Central memory CD8-positive, alpha-beta T cell (primary cell): ENCODE results near the gene SIRPG.
A peak's percentile ranks its signal among the peaks of the same experiment; 100 is the strongest.
"Not testable (repeated sequence)": the region's sequence is repeated elsewhere in the genome, so short reads cannot be mapped to it uniquely, and the experiment has no call there.

ENCODE experiments used
- ATAC-seq: fragments of 150-1000 bp; cut with Tn5 transposase; replicated peaks from 2 replicates; pipeline ENCODE4 v1.10.0; 2022; ENCODE audit warnings: mild to moderate bottlenecking, moderate FRiP score, moderate number of reproducible peaks; ENCODE audit not compliant: poor library complexity, severe bottlenecking; ENCODE audit errors: extremely low read depth
- DNase-seq, 2 donors: peaks; one replicate each; pipeline ENCODE4 v3.0.0; 2021; ENCODE audit warnings: low spot score in 2 of 2
- H3K27ac Mint-ChIP-seq: one replicate; pipeline ENCODE4 v1.8.0; 2022; ENCODE audit warnings: low read depth, mild to moderate bottlenecking, moderate library complexity, mixed read lengths
- H3K27me3 Mint-ChIP-seq: one replicate; pipeline ENCODE4 v1.8.0; 2022; ENCODE audit warnings: mixed read lengths
- H3K36me3 Mint-ChIP-seq: one replicate; pipeline ENCODE4 v1.8.0; 2022; ENCODE audit warnings: mild to moderate bottlenecking, moderate library complexity, mixed read lengths; ENCODE audit not compliant: insufficient read depth
- H3K4me1 Mint-ChIP-seq: one replicate; pipeline ENCODE4 v1.8.0; 2022; ENCODE audit warnings: mixed read lengths
- H3K4me3 Mint-ChIP-seq: one replicate; pipeline ENCODE4 v1.8.0; 2022; ENCODE audit warnings: mild to moderate bottlenecking, moderate library complexity, mixed read lengths
- H3K9me3 Mint-ChIP-seq: one replicate; pipeline ENCODE4 v1.8.0; 2022; ENCODE audit warnings: mixed read lengths

The SIRPG gene

DNA sequence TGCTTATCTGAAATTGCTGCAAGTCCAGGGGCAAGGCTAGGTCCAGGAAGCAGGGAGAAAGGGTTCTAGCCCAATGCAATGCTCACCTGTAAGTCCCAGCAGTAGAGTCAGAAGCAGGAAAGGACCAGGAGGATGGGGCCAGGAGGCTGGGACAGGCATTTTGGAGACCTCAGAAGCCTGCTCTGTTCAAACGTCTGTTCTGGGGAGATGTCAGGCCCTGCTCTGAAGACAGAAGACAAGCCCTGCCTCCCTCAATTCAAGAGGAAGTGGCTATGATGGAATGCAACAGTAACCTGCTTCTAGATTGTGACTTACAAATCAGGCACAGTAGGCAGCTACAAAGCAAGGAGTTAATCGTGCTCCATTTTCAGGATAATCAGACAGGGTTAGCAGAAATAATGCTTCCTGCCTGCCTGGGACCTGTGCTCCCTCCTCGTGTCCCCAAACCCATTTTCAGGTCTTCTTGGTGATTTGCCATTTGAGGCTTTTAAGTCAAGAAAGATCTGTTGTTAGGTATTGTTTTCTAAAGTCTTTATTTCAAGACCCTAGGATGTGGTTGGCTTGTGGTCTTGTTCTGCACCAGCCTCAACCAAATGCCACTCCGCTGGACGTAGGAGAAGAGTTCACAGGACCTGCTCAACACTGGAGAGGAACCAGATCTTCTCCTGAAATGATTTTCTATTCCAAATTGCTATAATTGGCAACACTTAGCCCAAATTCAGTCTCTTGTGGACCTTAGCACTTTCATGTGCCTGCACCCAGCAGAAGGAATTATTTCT, at the start of gene SIRPG:
SIRPG (minus strand) TSS at position 224 of the 779 bp plus-strand sequence; CDS start at position 159, 65 bp downstream.
- H3K27ac Mint-ChIP-seq: peak within 1 kb of the TSS; percentile 91
- peaks cover 6% of the 10 kb centered on the region for H3K36me3 Mint-ChIP-seq
- H3K4me3 Mint-ChIP-seq: peak within 1 kb of the TSS; percentile 88
- peaks cover 96% of the 10 kb centered on the region for H3K4me1 Mint-ChIP-seq
- H3K27me3 Mint-ChIP-seq: no peaks in the 10 kb centered on the region
- ATAC-seq (peak; percentile 55), DNase-seq (no peak)
- H3K9me3 Mint-ChIP-seq: no peaks in the 10 kb centered on the region

DNA sequence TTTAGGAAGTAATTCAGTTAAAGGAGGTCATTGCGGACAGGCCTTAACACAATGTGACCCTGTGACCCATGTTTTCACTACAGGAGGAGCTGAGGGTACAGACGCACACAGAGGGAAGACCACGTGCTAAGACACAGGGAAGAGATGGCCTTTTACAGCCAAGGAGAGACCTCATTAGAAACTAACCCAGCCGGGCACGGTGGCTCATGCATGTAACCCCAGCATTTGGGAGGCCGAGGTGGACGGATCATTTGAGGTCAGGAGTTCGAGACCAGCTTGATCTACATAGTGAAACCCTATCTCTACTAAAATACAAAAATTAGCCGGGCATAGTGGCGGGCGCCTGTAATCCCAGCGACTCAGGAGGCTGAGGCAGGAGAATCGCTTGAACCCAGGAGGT, 49.3 kb upstream of the SIRPG start:
- not testable (repeated sequence) for H3K36me3 Mint-ChIP-seq, ATAC-seq, H3K9me3 Mint-ChIP-seq, H3K27ac Mint-ChIP-seq, DNase-seq, H3K4me1 Mint-ChIP-seq, H3K4me3 Mint-ChIP-seq, H3K27me3 Mint-ChIP-seq

DNA sequence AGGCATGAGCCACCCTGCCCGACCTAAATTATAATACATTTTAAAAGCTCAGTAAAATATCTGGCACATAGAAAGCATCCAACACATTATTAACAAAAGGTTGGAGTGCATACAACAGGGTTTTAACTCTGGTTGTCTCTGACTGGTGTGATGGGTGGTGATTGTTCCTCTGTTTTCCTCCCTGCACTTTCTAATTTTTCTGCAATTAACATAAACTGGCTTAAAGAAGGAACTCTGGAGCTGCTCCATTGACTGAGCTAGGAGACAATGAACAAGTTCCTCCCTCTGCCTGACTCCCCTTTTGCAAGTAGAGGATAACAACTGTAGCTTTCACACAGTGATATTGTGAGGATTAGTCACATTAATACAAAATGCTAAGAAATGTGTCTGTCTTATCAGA, 48.5 kb upstream of the SIRPG start:
- H3K4me3 Mint-ChIP-seq: no peak overlapping the region
- H3K4me1 Mint-ChIP-seq: peaks cover 9% of the 10 kb centered on the region
- no peak for ATAC-seq
- peaks cover 2% of the 10 kb centered on the region for H3K36me3 Mint-ChIP-seq
- H3K27ac Mint-ChIP-seq: no peak overlapping the region
- no peak for DNase-seq
- H3K27me3 Mint-ChIP-seq: no peaks in the 10 kb centered on the region
- H3K9me3 Mint-ChIP-seq: peaks cover 10% of the 10 kb centered on the region

DNA sequence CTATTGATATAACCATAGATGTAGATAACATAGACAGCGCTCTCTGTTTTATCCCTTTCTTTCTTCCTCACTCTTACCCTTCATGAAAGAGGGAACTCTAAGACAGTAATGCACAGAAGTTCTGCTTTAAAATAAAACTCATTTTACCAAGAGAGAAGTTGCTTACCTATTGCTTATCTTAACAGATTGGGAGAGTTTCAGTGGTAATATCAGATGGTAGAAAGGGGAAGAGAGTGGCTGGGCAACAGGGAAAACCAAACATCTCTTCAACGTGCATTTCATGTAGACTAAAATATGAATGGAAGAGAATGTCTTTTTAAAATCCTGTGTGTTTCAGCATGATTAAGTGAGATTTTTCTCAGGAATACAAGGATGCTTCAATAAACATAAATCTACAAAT, 45.3 kb upstream of the SIRPG start:
- H3K9me3 Mint-ChIP-seq: peaks cover 10% of the 10 kb centered on the region
- no peaks in the 10 kb centered on the region for H3K36me3 Mint-ChIP-seq
- no peak for ATAC-seq

DNA sequence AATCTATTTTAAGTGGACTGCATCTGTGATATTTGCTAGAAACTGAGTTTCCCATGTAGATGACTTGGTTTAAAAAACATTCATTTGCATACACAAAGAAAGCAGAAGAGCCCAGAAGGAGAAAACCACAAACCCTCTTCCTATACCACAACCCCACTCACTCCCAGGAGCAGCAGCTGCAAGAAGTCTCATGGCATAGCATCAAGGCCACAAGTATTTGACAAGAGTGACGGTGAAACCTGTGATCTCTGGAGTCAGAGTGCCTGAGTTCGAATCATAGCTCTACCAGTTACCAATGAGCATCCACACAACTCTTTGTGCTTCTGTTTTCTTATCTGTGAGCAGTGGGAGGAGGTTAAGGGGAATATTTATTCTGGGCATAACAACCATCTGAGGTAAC, 44.7 kb upstream of the SIRPG start:
- H3K27me3 Mint-ChIP-seq: no peaks in the 10 kb centered on the region
- DNase-seq (no peak), ATAC-seq (no peak)
- no peak overlapping the region for H3K4me3 Mint-ChIP-seq
- H3K9me3 Mint-ChIP-seq: peaks cover 10% of the 10 kb centered on the region
- H3K27ac Mint-ChIP-seq: no peak overlapping the region
- H3K36me3 Mint-ChIP-seq: no peaks in the 10 kb centered on the region
- peaks cover 4% of the 10 kb centered on the region for H3K4me1 Mint-ChIP-seq

More for the DNA sequence above, 45.3 kb upstream of the SIRPG start:
- no peaks in the 10 kb centered on the region for H3K27me3 Mint-ChIP-seq
- peaks cover 5% of the 10 kb centered on the region for H3K4me1 Mint-ChIP-seq
- no peak for DNase-seq
- H3K4me3 Mint-ChIP-seq: no peak overlapping the region
- no peak overlapping the region for H3K27ac Mint-ChIP-seq

DNA sequence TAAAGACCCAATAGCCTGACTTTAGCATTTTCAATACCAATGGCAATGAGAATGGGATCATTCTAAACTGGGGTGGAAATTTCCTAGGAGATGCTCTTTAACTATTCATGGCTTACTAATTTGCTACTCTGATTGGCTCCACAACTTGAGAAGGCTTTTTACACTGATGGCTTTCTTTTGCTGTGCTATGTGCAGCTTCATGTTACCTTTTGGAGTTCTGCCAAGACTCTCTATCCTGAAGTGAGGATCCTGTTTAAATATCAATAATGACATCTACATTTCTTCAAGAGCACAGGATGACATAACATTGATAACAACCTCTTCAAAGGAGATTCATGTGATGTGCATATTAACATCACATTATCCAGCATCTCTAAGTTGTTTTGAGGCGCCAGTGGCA, 43.4 kb upstream of the SIRPG start:
- H3K9me3 Mint-ChIP-seq: peaks cover 10% of the 10 kb centered on the region

DNA sequence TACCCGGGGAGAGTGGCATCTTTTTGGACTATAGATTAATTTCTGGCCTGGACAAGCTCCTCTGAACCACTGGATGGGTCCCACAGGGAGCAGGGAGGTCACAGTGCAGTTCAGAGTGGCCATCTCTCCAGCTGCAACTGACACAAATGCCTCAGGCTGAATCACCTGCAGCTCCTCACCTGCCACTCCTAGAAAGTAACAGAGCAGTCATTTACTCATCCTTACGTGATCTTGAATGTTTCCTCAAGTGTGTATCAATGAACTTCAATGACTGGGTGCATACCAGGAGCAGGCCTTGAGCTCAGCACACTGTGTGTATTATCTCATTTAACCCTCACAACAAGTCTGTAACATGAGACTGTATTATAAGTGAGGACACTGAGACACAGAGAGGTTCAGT, 40.0 kb upstream of the SIRPG start:
- no peaks in the 10 kb centered on the region for H3K36me3 Mint-ChIP-seq
- H3K27me3 Mint-ChIP-seq: no peaks in the 10 kb centered on the region
- DNase-seq: no peak
- no peak overlapping the region for H3K4me3 Mint-ChIP-seq
- peaks cover under 1% of the 10 kb centered on the region for H3K9me3 Mint-ChIP-seq
- peak overlapping the region; percentile 80 for H3K27ac Mint-ChIP-seq
- no peak for ATAC-seq
- H3K4me1 Mint-ChIP-seq: peaks cover 29% of the 10 kb centered on the region

More for the DNA sequence above, 43.4 kb upstream of the SIRPG start:
- Mint-ChIP-seq H3K36me3 (no peaks in the 10 kb centered on the region), H3K4me1 (peaks cover 17% of the 10 kb centered on the region), H3K27me3 (no peaks in the 10 kb centered on the region), H3K4me3 (no peak overlapping the region), H3K27ac (no peak overlapping the region)
- DNase-seq (no peak), ATAC-seq (no peak)

DNA sequence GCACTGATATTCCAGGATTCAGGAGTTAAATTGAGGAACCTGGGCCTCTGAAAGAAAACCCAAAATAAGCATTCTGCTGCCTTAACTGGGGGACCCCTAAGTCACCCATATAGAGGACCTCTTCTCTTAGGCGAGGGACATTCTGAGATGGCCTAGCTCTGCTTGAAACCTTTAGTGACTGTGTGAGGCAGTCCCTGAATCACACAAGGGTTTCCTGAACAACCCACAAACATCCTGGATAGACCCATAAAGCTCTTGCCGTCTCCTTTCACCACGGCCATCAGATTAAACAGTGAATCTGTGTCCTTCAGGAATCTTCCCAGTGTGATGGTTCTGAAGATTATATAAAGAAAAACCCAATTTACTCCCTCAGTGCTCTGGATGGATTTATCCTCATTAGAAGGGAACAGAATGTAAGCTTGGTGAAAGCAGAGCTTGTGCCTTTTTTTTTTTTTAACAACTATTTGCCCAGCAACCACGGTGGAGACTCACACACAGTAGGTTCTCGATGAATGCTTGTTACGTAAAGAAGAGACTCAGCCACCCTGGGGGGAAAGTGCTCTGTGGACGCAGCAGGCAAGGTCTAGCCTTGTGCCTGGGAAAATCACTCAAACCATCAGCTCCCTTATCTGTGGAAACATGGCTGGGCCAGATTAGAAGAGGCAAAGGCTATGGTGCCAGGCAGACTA, 39.1 kb upstream of the SIRPG start:
- peak overlapping the region; percentile 80 for H3K27ac Mint-ChIP-seq
- peak; percentile 95 for ATAC-seq
- H3K4me1 Mint-ChIP-seq: peaks cover 29% of the 10 kb centered on the region
- H3K36me3 Mint-ChIP-seq: no peaks in the 10 kb centered on the region
- no peaks in the 10 kb centered on the region for H3K9me3 Mint-ChIP-seq
- no peak for DNase-seq
- H3K27me3 Mint-ChIP-seq: no peaks in the 10 kb centered on the region
- peak overlapping the region; percentile 39 for H3K4me3 Mint-ChIP-seq

DNA sequence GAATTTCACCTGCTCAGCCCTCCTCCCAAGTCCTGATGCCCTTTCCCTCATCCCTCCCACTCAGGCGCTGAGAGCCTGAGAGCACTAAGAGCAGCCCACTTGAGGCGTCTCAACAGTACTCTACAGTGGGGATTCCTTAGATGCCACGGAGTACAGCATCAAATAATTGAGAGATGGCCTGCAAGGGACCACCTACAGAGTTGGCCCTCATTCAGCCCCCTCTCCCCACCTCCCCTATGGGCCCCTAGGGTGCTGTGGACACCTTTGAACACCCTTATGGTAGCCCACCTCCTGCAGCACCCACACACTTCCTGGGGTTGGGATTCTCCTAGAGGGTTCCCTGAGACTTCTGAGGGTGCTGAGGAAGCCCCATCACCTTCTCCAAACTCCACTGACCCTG, 37.1 kb upstream of the SIRPG start:
- Mint-ChIP-seq H3K9me3 (peaks cover 5% of the 10 kb centered on the region), H3K4me1 (peaks cover 29% of the 10 kb centered on the region), H3K36me3 (peaks cover 2% of the 10 kb centered on the region), H3K27ac (no peak overlapping the region), H3K4me3 (no peak overlapping the region), H3K27me3 (no peaks in the 10 kb centered on the region)
- ATAC-seq: no peak
- DNase-seq: no peak

DNA sequence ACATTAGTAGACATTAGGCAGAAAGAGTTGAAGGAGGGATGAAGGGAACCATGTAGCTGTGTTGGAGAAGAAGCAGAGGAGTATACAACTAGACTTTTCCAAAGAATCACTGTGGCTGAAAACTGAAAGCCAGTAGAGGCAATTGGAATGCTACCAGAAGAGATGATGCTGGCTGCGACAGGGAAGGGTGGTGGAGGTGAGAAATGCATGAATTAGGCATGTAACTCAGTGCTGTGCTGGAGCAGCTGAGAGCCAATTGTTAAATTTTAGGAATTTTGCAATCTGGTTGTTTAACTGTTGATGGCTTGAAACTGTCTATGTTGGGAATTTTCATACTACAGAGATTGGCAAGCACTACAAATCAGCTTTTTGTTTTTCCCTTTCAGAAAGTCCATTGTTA, 35.8 kb upstream of the SIRPG start:
- peaks cover 36% of the 10 kb centered on the region for H3K4me1 Mint-ChIP-seq
- no peaks in the 10 kb centered on the region for H3K27me3 Mint-ChIP-seq
- no peak overlapping the region for H3K4me3 Mint-ChIP-seq
- ATAC-seq: no peak
- peak overlapping the region; percentile 24 for H3K27ac Mint-ChIP-seq
- peaks cover 2% of the 10 kb centered on the region for H3K36me3 Mint-ChIP-seq
- no peak for DNase-seq
- H3K9me3 Mint-ChIP-seq: peaks cover 5% of the 10 kb centered on the region

DNA sequence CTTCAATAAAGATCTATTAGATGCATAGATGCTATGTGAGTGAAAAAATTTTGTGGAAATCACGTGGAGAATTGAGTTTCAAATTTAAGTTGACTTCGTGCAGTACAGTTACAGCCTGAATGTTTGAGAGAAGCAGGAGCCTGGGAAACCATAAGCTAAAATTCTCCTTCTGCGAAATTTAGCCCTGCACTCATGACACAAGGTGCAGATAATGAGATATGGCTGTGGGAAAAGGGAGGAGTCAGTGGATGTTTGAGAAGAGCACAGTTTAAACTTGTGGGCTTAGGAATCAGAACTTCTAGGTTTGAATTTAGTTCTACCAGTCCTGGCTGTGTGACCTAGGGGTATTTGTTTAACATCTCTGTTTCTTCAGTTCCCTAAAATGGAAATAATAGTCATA, 32.1 kb upstream of the SIRPG start:
- DNase-seq (no peak), ATAC-seq (no peak)
- Mint-ChIP-seq H3K27me3 (no peaks in the 10 kb centered on the region), H3K27ac (no peak overlapping the region), H3K4me1 (peaks cover 40% of the 10 kb centered on the region), H3K36me3 (peaks cover 6% of the 10 kb centered on the region), H3K4me3 (no peak overlapping the region), H3K9me3 (peaks cover 5% of the 10 kb centered on the region)

DNA sequence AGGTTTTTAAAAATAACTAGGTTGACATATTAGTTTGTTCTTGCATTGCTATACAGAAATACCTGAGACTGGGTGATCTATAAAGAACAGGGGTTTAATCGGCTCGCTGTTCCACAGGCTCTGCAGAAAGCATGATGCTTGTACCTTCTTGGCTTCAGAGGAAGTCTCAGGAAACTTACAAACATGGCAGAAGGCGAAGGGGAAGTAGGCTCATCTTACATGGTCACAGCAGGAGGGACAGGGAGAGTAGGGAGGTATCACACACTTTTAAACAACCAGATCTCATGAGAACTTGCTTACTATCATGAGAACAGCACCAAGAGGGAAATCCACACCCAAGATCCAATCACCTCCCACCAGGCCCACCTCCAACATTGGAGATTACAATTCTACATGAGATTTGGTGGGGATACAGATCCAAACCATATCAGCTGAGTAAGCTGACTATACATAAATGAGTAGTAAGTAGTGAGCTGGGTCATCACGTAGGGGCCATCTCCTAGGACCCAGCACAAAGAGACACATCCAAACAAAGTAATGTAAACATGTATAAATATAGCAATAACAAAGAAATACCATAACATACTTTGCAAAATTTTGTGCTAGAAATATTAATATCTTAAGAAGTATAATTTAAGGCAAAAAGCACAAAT, 31.4 kb upstream of the SIRPG start:
- Mint-ChIP-seq H3K4me1 (peaks cover 43% of the 10 kb centered on the region), H3K9me3 (peaks cover 5% of the 10 kb centered on the region), H3K36me3 (peaks cover 8% of the 10 kb centered on the region), H3K4me3 (no peak overlapping the region), H3K27ac (no peak overlapping the region), H3K27me3 (no peaks in the 10 kb centered on the region)
- no peak for ATAC-seq
- DNase-seq: no peak

DNA sequence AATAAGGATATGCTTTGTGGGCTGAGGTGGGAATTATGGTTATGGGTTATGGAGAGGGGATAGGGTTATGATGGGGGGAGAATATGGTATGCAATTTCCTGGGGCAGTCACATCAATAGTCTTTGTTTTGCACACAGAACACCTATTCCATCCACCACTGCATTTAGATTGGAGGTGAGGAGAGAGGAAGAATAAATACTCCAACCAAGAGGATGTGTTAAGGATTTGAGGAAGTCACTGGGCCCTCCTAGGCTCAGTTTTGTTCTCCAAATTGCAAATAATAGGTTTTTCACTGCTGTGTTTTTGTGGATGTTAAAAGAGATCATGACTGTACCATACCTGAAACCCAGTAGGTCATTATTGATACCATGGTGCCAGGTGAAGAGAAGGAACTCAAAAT, 29.5 kb upstream of the SIRPG start:
- H3K27me3 Mint-ChIP-seq: no peaks in the 10 kb centered on the region
- DNase-seq (no peak), ATAC-seq (no peak)
- peaks cover 8% of the 10 kb centered on the region for H3K36me3 Mint-ChIP-seq
- H3K4me1 Mint-ChIP-seq: peaks cover 52% of the 10 kb centered on the region
- peak overlapping the region; percentile 86 for H3K27ac Mint-ChIP-seq
- peak overlapping the region; percentile 76 for H3K4me3 Mint-ChIP-seq
- peaks cover 5% of the 10 kb centered on the region for H3K9me3 Mint-ChIP-seq
